GM19238 (cell line): Measurements from ENCODE around the gene CAPN6.

ENCODE experiments used
- DNase-seq: peaks from one replicate; pipeline ENCODE4 v3.0.0; 2011; ENCODE audit warnings: low spot score; ENCODE audit not compliant: insufficient read length

Gene CAPN6, protein sequence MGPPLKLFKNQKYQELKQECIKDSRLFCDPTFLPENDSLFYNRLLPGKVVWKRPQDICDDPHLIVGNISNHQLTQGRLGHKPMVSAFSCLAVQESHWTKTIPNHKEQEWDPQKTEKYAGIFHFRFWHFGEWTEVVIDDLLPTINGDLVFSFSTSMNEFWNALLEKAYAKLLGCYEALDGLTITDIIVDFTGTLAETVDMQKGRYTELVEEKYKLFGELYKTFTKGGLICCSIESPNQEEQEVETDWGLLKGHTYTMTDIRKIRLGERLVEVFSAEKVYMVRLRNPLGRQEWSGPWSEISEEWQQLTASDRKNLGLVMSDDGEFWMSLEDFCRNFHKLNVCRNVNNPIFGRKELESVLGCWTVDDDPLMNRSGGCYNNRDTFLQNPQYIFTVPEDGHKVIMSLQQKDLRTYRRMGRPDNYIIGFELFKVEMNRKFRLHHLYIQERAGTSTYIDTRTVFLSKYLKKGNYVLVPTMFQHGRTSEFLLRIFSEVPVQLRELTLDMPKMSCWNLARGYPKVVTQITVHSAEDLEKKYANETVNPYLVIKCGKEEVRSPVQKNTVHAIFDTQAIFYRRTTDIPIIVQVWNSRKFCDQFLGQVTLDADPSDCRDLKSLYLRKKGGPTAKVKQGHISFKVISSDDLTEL

DNA sequence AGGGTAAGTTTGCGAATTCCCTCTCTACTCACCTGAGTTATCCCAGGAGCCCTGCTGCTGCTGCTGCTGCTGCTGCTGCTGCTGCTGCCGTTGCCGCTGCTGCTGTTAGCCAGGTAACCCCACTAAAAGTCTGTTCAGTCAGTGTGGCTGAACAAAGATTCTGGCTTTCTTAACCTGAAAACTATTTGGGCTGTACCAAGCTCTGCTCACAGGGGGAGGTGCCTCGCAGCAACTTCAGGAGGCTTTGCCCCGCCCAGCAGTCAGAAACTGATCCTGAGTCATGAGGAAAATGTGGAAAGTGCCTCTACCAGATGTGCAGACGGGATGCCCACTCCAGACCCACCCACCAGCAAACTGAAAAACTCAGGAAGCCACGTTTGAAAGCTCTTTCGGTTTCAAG is at the start of gene CAPN6:
CAPN6 (minus strand) TSS at position 145 of the 400 bp plus-strand sequence. CDS start 6,547 bp downstream, outside the sequence.
- DNase-seq = no peak

DNA sequence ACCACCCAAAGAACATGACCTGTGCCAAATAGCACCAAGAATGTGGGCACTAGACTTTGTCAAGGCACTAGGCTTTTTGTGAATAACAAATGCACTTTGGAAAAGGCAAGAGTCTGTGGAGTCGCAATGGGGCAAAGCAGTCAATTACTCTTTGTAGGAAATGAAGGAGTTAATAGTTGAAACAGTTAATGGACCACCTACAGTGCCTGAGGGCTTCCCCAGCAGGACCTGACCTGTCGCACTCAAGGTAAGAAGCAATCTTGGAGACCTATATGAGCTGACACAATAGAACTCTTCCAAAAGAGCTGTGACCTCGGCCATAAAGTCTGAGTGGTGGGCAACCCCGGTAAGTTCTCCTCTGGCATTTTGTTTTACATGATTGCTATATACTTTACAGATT is 49.2 kb upstream of the CAPN6 start:
- no peak for DNase-seq

DNA sequence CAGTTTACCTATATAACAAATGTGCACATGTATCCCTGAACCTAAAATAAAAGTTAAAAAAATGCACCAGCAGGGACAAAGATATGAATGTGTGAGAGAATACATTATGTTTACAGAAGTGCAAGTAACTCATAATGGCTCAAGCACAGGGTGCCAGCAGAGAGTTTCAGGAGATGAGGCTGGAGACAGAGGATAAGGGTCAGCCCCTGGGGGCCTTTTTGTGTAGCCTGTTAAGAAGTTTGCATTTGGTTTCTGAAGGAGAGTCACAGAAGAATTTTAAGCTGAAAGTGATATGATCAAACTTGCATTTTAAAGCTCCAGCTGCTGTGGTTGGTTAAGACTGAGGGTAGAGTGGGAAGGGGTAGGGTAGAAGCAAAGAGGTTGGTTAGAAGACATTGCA is 48.6 kb upstream of the CAPN6 start:
- no peak for DNase-seq

DNA sequence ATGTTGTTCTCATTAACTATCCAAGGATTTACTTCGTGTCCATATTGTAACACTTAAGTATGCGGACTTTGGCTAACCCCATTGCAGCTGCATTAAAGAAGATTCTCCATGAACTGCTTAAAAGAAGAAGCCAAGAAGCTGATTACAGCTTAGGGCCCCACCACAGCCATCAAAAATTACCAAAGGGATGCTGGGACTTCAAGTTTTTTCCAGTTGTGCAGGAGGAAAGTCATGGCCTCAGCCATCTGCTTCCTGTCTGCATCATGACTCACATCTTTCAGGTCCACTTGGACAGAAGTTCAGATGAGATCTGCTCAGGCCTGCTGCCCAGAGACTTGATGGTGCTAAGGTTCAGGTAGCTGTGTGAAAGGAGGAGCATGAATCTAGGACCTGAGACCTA is 38.8 kb upstream of the CAPN6 start:
- no peak for DNase-seq

DNA sequence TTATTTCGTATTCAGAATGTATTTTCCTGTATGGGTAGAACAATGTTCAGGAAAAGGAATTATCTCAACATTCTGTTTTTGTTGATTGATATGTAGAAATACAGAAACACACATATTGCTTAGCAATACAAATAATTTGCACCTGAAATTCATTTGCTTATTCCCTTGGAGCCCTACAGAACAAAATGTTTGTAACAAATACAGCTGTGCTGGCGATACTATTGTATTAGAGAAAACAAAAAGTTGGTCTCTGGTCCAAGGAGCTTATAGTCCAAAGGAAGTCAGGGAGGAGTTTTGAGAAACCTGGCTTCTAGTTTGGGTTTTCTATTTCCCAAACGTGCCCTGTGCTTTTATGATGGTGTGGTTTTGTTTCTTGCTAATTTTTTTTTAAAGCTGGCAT is 37.8 kb upstream of the CAPN6 start:
- no peak for DNase-seq

DNA sequence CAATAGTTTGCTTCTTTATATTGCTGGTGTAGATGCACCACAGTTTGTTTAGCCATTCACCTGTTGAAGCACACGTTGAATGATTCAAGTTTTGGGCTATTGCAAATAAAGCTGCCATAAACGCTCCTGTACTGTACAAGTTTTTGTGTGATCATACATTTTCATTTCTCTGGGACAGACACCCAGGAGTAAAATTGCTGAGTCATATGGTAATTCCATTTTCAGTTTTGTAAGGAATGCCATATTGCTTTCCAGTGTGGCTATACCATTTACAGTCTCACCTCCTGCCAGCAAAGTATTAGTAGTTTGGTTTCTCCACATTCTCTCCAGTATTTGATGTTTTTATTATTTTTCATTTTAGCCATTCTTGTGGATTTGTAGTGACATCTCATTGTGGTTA is 32.0 kb upstream of the CAPN6 start:
- DNase-seq = no peak

DNA sequence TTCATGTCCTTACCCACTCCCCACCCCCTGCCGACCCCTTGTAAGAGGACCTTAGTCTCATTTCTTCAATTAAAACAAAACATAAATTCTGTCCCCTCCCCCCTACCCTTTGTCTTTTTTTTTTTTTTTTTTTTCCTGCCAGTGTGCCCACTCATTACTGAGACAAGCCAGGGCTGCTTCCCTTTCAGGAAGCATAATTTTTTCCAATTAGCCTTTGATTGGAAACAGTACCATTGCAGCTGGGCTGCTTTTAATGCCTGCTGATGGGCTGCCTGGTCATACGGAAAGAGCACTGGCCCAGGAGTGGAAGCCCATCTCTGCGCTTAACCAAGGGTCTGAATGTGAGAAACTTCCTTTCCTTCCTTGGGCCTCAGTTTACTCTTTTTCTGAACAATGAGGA is 18.6 kb upstream of the CAPN6 start:
- no peak for DNase-seq

DNA sequence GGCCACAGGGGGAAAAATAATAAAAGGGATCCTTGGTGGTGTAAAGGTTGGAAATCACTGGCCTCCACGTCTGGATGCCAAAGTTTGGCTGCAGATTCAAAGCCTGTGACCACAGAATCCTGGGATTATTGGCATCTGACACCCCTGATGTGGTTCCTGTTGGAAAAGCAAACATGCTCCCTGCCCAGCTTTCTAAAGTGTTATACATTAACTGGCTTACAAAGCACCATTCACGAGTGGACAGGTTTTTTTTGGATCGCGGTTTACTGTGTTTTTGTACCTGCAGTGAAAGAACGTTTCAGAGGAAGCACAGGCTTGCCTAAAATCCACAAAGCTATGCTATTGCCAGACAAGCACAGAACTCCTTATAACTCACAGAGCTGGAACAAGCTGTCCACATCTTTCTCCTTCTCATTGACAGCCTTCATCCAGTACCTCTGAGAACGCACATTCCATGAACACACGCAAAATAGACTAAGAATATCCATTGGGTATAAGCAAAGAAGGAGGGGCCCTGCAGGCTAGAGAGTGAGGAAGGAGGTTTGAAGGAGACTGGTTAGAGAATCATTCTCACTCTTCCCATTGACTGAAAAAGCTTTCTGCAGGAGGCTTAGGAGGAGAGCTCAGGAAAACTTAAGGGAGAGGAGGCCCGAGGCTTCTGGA is 14.5 kb upstream of the CAPN6 start:
- DNase-seq = no peak

DNA sequence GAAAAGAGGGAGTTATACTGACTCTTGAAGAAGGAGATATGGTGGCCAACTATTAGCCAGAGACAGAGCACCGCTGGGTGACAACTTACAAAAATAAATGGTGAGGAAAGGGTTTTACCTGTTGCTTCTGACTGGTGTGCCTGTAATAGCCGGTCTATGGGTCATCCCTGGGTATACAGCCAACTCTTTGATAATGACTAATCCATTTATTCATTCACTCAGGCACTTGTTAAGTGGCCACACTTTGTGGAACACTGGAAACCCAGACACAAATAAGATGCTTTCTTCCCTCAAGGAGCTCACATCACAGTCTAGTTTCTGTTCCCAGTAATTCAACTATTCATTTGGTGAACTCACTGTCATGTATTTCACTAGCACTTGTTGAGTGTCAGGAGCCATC is 13.2 kb upstream of the CAPN6 start:
- no peak for DNase-seq

DNA sequence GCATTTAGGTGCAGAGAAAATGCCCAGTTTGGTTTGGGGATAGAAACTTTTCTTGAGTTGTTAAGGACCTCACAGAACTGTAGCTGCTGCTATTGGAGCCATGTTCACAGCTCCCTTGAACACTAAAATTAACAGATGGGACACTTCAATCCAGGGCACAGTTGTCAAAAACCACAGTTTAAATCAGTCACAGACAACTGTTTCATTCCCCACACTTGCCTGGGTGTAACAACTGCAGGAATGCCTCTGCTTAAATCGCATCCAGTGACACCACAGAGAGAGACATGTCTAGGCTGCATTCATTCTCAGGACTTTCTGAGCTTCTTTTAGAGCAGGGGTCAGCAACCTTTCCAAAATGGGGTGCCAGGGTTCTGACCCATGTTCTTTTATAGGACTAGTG is 12.7 kb upstream of the CAPN6 start:
- DNase-seq = no peak

DNA sequence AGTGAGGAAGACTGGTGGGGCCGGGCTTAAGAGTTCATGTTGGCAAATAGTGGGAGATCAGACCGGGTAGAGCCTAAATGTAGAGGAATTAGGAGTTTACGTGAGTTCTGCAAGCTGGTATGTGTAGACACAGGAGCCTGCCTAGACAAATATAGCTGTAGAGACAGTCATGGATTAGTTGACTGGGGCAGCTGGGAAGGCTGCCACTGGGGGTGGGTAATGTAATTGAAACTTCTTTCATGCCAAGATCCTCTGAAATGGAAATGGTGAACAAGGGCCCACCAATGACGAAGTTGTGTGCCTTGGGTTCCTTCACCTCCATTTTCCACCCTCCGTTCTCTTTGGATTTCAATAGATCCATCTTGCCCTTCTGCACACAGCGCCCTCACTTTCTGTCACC is 11.9 kb upstream of the CAPN6 start:
- DNase-seq = no peak

DNA sequence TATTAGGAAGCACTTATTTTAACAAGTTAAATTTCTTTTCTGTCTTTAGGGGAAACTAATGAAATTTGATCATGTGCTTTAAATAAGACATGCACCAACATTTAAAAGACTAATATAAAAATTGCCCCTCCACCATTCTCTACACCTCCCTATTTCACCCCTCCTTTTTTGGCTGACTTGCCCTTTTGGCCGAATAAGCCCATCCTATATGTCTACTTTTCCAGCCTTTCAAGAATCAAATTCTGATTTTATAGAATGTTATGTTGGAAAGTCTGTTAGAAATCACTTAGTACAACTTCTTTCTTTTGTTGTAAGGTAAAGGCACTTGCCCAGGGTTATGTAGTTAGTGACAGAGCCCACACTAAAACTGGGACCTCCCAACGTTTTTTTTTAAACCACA is 1.8 kb downstream of the CAPN6 start:
- no peak for DNase-seq

DNA sequence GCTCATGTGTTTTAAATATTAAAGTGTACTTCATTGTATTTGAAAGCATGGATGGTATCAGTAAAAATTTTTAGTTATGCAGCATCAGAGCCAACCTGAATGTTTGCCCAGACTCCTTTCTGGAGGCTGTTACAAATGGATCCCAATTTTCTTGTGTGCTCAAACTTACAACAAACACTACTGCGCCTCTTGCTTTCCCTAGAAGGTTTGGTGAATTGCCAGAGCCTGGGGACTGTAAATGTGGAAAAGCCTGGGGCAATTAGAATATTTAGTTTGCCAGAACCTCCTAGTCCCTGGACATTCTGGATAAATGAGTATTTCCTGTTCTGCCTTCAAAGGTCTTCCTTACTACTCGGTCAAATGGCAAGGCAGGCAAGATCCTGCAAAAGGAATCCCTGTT is 4.8 kb downstream of the CAPN6 start:
- DNase-seq = no peak

DNA sequence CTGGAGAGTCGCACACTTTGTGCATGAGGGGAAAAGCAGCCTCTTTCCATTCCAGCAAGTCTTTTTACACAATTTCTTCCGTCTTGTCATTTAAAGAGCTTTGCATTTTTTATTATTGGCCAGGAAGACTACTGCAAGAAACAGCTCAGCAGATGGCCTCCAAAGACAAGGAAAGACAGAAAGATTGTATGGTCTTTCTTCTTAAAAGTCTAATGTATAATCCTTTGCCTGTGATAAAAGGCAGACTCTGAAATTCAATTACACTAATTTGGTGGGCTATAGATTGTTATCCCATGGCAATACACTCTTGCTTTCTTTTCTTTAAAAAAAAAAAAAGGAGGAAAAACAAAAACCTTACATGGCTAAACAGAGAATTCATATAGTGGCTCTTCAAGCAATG is 5.9 kb downstream of the CAPN6 start:
- no peak for DNase-seq

DNA sequence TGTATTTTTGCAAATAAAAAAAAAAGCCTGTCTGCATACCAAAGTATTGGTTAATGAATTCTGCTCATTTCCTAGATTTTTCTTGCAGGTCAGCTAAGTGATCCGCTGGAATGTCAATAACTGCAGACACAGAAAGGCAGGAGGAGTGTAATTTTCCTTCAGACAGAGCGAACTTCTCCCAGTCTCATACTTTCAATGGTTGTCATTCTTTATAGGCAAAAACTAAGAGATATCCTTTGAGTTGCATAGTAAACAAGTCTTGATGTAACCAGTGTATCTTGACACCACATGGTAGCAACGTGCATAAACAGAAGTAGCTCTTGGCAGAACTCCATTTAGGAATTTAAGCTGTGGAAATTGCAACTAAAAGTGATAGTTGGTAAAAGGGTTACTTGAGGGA is 8.2 kb downstream of the CAPN6 start:
- DNase-seq = no peak

DNA sequence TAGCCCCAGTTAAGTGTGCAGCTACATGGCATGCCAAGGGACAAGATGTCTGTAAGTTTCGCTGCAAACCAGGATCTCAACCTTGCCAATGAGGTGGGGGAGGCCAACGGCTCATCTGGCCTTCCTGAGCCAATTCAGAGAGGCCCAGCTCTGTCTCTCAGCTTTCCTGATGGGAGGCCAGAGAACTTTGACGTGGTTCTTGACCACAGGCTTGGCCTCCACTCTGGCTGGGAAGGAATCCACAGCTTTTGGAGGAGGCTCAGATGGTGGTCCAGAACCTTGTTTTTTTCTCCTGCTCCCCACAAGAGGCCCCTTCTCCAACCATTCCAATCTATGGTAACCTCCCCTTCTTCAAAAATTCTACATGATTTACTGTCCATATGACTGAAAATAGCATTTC is 9.8 kb downstream of the CAPN6 start:
- no peak for DNase-seq

DNA sequence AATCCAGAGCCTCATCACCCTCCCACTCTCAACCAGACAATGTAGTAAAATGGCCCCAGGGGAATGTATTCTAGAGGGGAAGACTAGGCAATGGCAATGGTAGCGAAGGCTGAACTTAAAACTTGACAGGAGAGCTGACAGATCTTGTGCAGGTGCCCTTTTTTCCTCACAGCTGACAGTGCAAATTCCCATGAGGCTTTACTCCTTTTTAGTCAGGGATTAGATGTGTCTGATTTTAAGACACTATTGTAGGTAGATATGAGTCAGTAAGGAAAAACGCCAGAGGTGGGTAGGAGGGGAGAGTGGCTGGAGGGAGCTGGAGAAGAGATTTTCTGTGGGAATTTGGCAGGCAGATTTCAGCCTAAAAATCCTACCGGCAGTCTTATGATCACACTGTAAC is 10.7 kb downstream of the CAPN6 start:
- DNase-seq = no peak

DNA sequence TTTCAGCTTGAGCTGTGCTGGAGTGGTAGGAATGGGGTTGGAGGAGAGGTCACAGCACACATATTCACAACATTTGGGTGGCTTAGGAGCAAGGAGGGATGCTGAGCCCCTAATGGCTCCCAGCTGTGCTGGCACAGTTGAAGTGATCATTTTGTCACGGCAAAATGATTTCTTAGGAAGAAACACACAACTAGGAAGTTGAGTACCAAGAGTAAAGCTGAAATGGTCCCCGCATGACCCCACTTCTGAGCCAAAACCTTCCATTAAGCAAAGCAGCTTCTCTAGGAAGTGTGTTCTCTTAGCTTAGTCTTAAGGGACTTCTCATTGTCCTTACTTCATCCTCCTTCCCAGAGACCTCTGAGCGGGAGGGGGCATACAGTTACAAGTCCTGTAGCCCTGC is 12.6 kb downstream of the CAPN6 start:
- no peak for DNase-seq

DNA sequence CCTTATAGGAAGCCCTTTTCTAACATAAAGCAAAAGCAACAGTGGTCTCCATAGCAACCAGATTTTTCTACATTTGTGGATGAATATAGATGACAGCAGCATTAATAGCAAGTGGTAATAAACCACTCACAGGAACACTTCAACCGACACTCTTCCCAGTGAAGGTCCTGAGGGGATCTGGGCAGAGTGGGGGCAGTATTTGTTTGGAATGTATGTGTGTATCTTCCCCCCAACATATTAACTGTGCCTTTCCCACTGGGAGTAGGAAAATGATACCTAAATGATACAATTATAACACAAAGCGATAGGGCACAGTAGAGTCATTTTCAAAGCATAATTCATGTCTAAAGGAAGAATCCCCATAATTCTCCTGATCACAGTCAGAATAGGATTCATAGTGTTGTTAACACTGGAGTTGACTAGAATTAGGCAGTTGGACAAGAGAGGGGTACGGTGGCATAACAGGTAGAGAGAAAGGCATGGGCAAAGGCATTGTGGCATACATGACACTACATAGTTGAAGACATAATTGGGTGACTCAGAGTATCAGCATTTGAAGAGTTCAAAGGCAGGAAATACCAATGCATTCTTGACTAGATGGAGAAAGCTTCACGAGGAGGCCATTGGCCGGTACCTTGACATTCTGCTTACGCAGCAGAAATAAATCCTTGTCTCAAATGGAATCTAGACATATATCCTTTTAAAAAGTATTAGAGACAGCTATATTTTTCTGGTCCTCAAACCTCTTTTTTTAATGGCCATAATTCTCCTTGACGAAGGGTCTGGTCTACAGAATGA is 15.2 kb downstream of the CAPN6 start:
- no peak for DNase-seq

DNA sequence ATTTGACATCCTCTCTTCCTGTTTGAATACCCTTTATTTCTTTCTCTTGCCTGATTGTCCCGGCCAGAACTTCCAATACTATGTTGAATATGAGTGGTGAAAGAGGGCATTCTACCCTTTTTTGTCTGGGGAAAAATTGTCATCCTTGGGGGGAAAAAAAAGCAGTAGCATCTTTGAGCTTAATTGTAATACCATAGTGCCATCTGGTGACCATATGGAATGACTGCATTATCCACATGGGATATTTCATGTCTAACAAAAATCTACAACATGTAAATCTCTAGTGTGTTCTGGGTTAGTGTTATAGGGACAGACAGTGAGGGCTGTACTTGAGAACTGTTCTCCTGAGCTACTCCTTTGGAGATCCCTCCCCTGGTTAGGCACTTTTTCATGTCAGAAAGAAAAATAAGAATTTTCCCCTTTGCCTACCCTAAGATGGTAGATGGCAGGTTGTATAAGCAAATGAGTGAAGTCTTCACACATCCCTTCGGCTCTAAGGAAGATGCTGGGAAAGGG is 26.0 kb downstream of the CAPN6 start:
- DNase-seq = no peak

DNA sequence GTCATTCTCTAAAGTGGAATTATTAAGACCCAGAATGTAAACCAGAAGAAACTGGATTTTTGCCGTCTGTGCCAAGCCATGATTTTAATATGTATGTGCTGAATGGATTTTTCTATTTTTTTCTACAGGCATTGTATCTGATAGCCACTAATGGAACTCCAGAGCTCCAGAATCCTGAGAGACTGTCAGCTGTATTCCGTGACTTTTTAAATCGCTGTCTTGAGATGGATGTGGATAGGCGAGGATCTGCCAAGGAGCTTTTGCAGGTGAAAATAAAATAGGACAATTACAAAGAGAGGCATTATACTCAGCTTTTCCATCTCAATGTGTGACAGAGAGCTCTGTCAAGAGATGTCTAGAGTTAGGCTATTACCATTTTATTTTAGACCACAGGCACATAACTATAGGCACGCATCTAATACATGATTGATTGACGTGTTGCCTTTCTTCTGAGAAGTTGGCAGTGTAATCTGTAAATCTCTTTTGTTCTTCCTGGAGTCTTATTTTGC is 53.9 kb downstream of the CAPN6 start:
- no peak for DNase-seq
